GM23248 (cell line): ENCODE results near the gene USP24. TPM values are rescaled to one million over a fixed set of nuclear protein-coding genes. Genes with fewer than 3 reads are reported as not detected.

Experiments
- DNase-seq: peaks from one replicate; pipeline ENCODE4 v3.0.0-alpha.2; 2015
- H2AFZ ChIP-seq: fragments of 200-600 bp; sonication (generic); 2 replicates; pipeline ENCODE4 v1.6.1; 2016; ENCODE audit warnings: antibody characterized with exemption
- H3F3A ChIP-seq: fragments of 200-600 bp; sonication (generic); 2 replicates; pipeline ENCODE4 v1.6.1; 2016; ENCODE audit warnings: mild to moderate bottlenecking, antibody characterized with exemption, mixed run types; ENCODE audit not compliant: insufficient read depth
- H3K27ac ChIP-seq: fragments of 200-600 bp; sonication (generic); 2 replicates; pipeline ENCODE4 v1.5.1; 2016; ENCODE audit warnings: mild to moderate bottlenecking
- H3K27me3 ChIP-seq: fragments of 200-600 bp; sonication (generic); replicated peaks from 2 replicates; pipeline ENCODE4 v1.6.1; 2016; ENCODE audit warnings: mild to moderate bottlenecking; ENCODE audit not compliant: insufficient read depth
- H3K36me3 ChIP-seq: fragments of 200-600 bp; sonication (generic); 2 replicates; pipeline ENCODE4 v1.6.1; 2016; ENCODE audit warnings: low read depth, mild to moderate bottlenecking
- H3K4me1 ChIP-seq: fragments of 200-600 bp; sonication (generic); 2 replicates; pipeline ENCODE4 v1.6.1; 2016; ENCODE audit warnings: mild to moderate bottlenecking; ENCODE audit not compliant: insufficient read depth
- H3K4me2 ChIP-seq: fragments of 200-600 bp; sonication (generic); one replicate; pipeline ENCODE4 v1.6.1; 2016; ENCODE audit warnings: mild to moderate bottlenecking; ENCODE audit not compliant: unreplicated experiment
- H3K4me3 ChIP-seq: fragments of 200-600 bp; sonication (generic); 2 replicates; pipeline ENCODE4 v1.5.1; 2016; ENCODE audit warnings: mild to moderate bottlenecking
- H3K79me2 ChIP-seq: fragments of 200-600 bp; sonication (generic); 2 replicates; pipeline ENCODE4 v1.6.1; 2016; ENCODE audit warnings: mild to moderate bottlenecking; ENCODE audit not compliant: insufficient read depth
- H3K9ac ChIP-seq: fragments of 200-600 bp; sonication (generic); 2 replicates; pipeline ENCODE4 v1.6.1; 2016; ENCODE audit warnings: mild to moderate bottlenecking
- H3K9me2 ChIP-seq: fragments of 200-600 bp; sonication (generic); 2 replicates; pipeline ENCODE4 v1.6.1; 2016; ENCODE audit warnings: mixed run types, mild to moderate bottlenecking, moderate library complexity; ENCODE audit not compliant: insufficient read depth
- H3K9me3 ChIP-seq: fragments of 200-600 bp; sonication (generic); one replicate; pipeline ENCODE4 v1.6.1; 2017; ENCODE audit warnings: low read depth
- H4K20me1 ChIP-seq: fragments of 200-600 bp; sonication (generic); 2 replicates; pipeline ENCODE4 v1.6.0; 2016; ENCODE audit not compliant: insufficient read depth
- EZH2 ChIP-seq: fragments of 200-600 bp; sonication (generic); IDR thresholded peaks from 2 replicates; pipeline ENCODE4 v1.6.1; 2018; ENCODE audit warnings: antibody characterized with exemption, mild to moderate bottlenecking; ENCODE audit not compliant: insufficient read depth, poor library complexity, severe bottlenecking
- EZH2phosphoT487 ChIP-seq: fragments of 200-600 bp; sonication (generic); IDR thresholded peaks from 2 replicates; pipeline ENCODE4 v1.6.1; 2018; ENCODE audit warnings: antibody characterized with exemption, moderate library complexity, mild to moderate bottlenecking, low read depth; ENCODE audit not compliant: insufficient read depth
- WGBS, 2 experiments: methylation state at CpG; one replicate each; pipeline ENCODE4 v1.1.6; 2015 to 2017; ENCODE audit warnings: low lambda C conversion rate in 2 of 2, low coverage in 1 of 2; ENCODE audit errors: missing lambda C conversion rate in 2 of 2; 5-methylcytosine and 5-hydroxymethylcytosine counted together
- in situ Hi-C: fragments of 300-500 bp; cut with MboI; formaldehyde crosslinking; loops from 2 replicates; pipeline ENCODE4 v1.15.0; 2020
- polyA plus RNA-seq: library from polyadenylated mRNA; unstranded; fragments of >200 nt; fragmentation: Nextera tagmentation; extraction: Ambion mirVana; gene quantifications from 2 replicates; pipeline ENCODE4 v1.2.1, GENCODE V29; 2016
- total RNA-seq: library from RNA; depleted of rRNA; stranded (reverse); fragments of >200 nt; shearing (Covaris generic); gene quantifications from 2 replicates; pipeline ENCODE4 v1.2.3, GENCODE V29; 2014

Gene USP24
- total and polyA plus RNA-seq, 2 experiments from 2014 or later, result 3.3 to 16.3 TPM

GRCh38 chr1:55249646-55250398, 34.7 kb upstream of the USP24 start:
- H3K9me2 ChIP-seq, result no peaks in the 10 kb centered on the region
- H3K9me3 ChIP-seq, result no peaks in the 10 kb centered on the region
- TF ChIP-seq EZH2phosphoT487 (no peak), EZH2 (no peak)
- no peak for DNase-seq
- H3K4me1 ChIP-seq, result peaks cover 14% of the 10 kb centered on the region
- no peak overlapping the region for H3K9ac ChIP-seq
- no peaks in the 10 kb centered on the region for H3K79me2 ChIP-seq
- H3F3A ChIP-seq, result peaks cover 13% of the 10 kb centered on the region; the same call in 1 of the 2 replicates
- no peak overlapping the region for H3K4me3 ChIP-seq
- in situ Hi-C loops, result no loop called here
- H2AFZ ChIP-seq, result no peak overlapping the region
- no peak overlapping the region for H3K27ac ChIP-seq
- no peaks in the 10 kb centered on the region for H3K27me3 ChIP-seq
- WGBS, 2 experiments, result 74 to 75% methylated on average over 7 of the region's 7 CpGs
- H3K36me3 ChIP-seq, result no peaks in the 10 kb centered on the region
- no peak overlapping the region for H3K4me2 ChIP-seq
- H4K20me1 ChIP-seq, result no peaks in the 10 kb centered on the region

- Histone ChIP-seq H4K20me1 (no peaks in the 10 kb centered on the region), H3K9me3 (no peaks in the 10 kb centered on the region), H3K27me3 (no peaks in the 10 kb centered on the region), H2AFZ (no peak overlapping the region), H3K27ac (no peak overlapping the region), H3K79me2 (no peaks in the 10 kb centered on the region), H3K4me3 (no peak overlapping the region), H3K36me3 (no peaks in the 10 kb centered on the region), H3K9ac (no peak overlapping the region), H3K4me1 (peaks cover 18% of the 10 kb centered on the region), H3F3A (peaks cover 23% of the 10 kb centered on the region), H3K9me2 (no peaks in the 10 kb centered on the region), H3K4me2 (no peak overlapping the region)
- peak; percentile 17 for DNase-seq
- TF ChIP-seq EZH2phosphoT487 (no peak), EZH2 (no peak)
- WGBS, 2 experiments, result 75 to 79% methylated on average over 2 of the region's 2 CpGs
- in situ Hi-C loops, result no loop called here
These were observed 31.7 kb upstream of the USP24 start for GRCh38 chr1:55246896-55247295.

DNA sequence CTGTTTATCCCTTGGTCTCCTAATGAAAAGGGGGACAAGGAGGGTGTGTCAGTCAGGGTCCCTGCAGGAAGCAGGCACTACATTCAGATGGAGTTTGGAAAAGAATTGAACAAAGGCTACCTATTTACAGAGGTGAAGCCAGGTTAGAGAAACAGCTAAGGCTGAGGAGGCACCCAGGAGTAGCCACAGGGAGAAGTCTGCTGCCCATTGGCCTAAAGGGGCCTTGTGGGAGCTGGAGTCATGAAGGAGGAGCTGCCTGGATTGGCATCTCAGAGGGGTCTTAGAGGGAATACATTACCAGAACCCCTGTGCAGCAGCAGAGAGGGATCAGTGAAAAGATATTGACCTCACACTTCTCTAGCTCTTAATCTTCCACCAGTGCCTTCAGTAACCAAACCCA, 31.2 kb upstream of the USP24 start:
- Histone ChIP-seq H3K27ac (peak overlapping the region; percentile 24; the same call in 1 of the 2 replicates), H3K9ac (no peak overlapping the region), H3K4me1 (peaks cover 18% of the 10 kb centered on the region), H3K36me3 (no peaks in the 10 kb centered on the region), H4K20me1 (no peaks in the 10 kb centered on the region), H3K9me2 (no peaks in the 10 kb centered on the region), H3F3A (peaks cover 23% of the 10 kb centered on the region), H3K4me3 (no peak overlapping the region), H3K4me2 (no peak overlapping the region), H3K9me3 (no peaks in the 10 kb centered on the region), H3K27me3 (no peaks in the 10 kb centered on the region), H3K79me2 (no peaks in the 10 kb centered on the region), H2AFZ (no peak overlapping the region)
- in situ Hi-C loops, result no loop called here
- DNase-seq, result no peak
- TF ChIP-seq EZH2phosphoT487 (no peak), EZH2 (no peak)

- H3K36me3 ChIP-seq, result no peaks in the 10 kb centered on the region
- peaks cover 23% of the 10 kb centered on the region for H3F3A ChIP-seq
- no peak overlapping the region for H3K4me2 ChIP-seq
- no peak overlapping the region for H2AFZ ChIP-seq
- H4K20me1 ChIP-seq, result no peaks in the 10 kb centered on the region
- in situ Hi-C loops, result no loop called here
- DNase-seq, result peak; percentile 61
- no peaks in the 10 kb centered on the region for H3K27me3 ChIP-seq
- no peaks in the 10 kb centered on the region for H3K9me2 ChIP-seq
- no peaks in the 10 kb centered on the region for H3K79me2 ChIP-seq
- peak overlapping the region; percentile 24; the same call in 1 of the 2 replicates for H3K27ac ChIP-seq
- WGBS, 2 experiments, result 49% methylated on average over 4 of the region's 4 CpGs
- TF ChIP-seq EZH2phosphoT487, result no peak
- no peak overlapping the region for H3K4me3 ChIP-seq
- no peak overlapping the region for H3K9ac ChIP-seq
- no peaks in the 10 kb centered on the region for H3K9me3 ChIP-seq
- H3K4me1 ChIP-seq, result peaks cover 18% of the 10 kb centered on the region
These were observed 30.6 kb upstream of the USP24 start for GRCh38 chr1:55245781-55246180.
